HepG2 (cell line): ENCODE data around the gene FPGS. TPM values are rescaled to one million over a fixed set of nuclear protein-coding genes. Genes with fewer than 3 reads are reported as not detected.

ENCODE experiments used
- ATF7-NPFF ChIP-seq: sonication (generic); formaldehyde crosslinking; IDR thresholded peaks from 2 replicates; pipeline ENCODE4 v1.8.1; 2023; ENCODE audit warnings: mild to moderate bottlenecking, low read depth, missing genetic modification reagents, moderate library complexity
- CENPT ChIP-seq: sonication (generic); formaldehyde crosslinking; IDR thresholded peaks from 2 replicates; pipeline ENCODE4 v1.8.0; 2022; ENCODE audit warnings: low read depth, mild to moderate bottlenecking, moderate library complexity, missing genetic modification reagents
- ETV5 ChIP-seq: IDR thresholded peaks from 2 replicates; pipeline ENCODE4 v1.6.1; 2018; ENCODE audit warnings: missing biosample characterization, missing genetic modification reagents, inconsistent platforms, borderline replicate concordance
- GPBP1L1 ChIP-seq: sonication (generic); formaldehyde crosslinking; IDR thresholded peaks from 2 replicates; pipeline ENCODE4 v1.5.0; 2020; ENCODE audit warnings: mild to moderate bottlenecking, missing genetic modification reagents
- KLF15 ChIP-seq: sonication (generic); formaldehyde crosslinking; IDR thresholded peaks from 2 replicates; pipeline ENCODE4 v1.8.1; 2023; ENCODE audit warnings: borderline replicate concordance, mild to moderate bottlenecking, inconsistent platforms, missing genetic modification reagents, mixed read lengths
- REXO4 ChIP-seq: sonication (generic); formaldehyde crosslinking; IDR thresholded peaks from 2 replicates; pipeline ENCODE4 v1.8.0; 2022; ENCODE audit warnings: missing genetic modification reagents, mild to moderate bottlenecking, borderline replicate concordance
- SKIL ChIP-seq: sonication (generic); formaldehyde crosslinking; IDR thresholded peaks from 2 replicates; pipeline ENCODE4 v1.8.0; 2022; ENCODE audit warnings: missing genetic modification reagents, mild to moderate bottlenecking, moderate library complexity, borderline replicate concordance
- TGIF2 ChIP-seq: IDR thresholded peaks from 2 replicates; pipeline ENCODE4 v1.6.1; 2016; ENCODE audit warnings: control low read depth, missing compliant biosample characterization
- UBTF ChIP-seq: sonication (generic); formaldehyde crosslinking; IDR thresholded peaks from 2 replicates; pipeline ENCODE4 v1.4.0; 2020; ENCODE audit warnings: mild to moderate bottlenecking, missing genetic modification reagents
- ZBTB38 ChIP-seq: sonication (generic); formaldehyde crosslinking; IDR thresholded peaks from 2 replicates; pipeline ENCODE4 v1.5.1; 2020; ENCODE audit warnings: mild to moderate bottlenecking, missing genetic modification reagents
- ZFAT ChIP-seq: sonication (generic); formaldehyde crosslinking; conservative IDR thresholded peaks from 2 replicates; pipeline ENCODE4 v1.8.1; 2023; ENCODE audit warnings: missing genetic modification reagents, inconsistent platforms
- ZFP82 ChIP-seq: sonication (generic); formaldehyde crosslinking; IDR thresholded peaks from 2 replicates; pipeline ENCODE4 v1.5.1; 2020; ENCODE audit warnings: mild to moderate bottlenecking, missing genetic modification reagents, borderline replicate concordance
- ZNF44 ChIP-seq: sonication (generic); formaldehyde crosslinking; IDR thresholded peaks from 2 replicates; pipeline ENCODE4 v1.5.1; 2020; ENCODE audit warnings: mild to moderate bottlenecking, missing genetic modification reagents
- ZNF564 ChIP-seq: sonication (generic); formaldehyde crosslinking; IDR thresholded peaks from 2 replicates; pipeline ENCODE4 v1.8.1; 2023; ENCODE audit warnings: mild to moderate bottlenecking, missing genetic modification reagents
- ZNF629 ChIP-seq: sonication (generic); formaldehyde crosslinking; conservative IDR thresholded peaks from 2 replicates; pipeline ENCODE4 v1.5.0; 2020; ENCODE audit warnings: missing genetic modification reagents
- ZNF674 ChIP-seq: sonication (generic); formaldehyde crosslinking; IDR thresholded peaks from 2 replicates; pipeline ENCODE4 v1.5.0; 2020; ENCODE audit warnings: low read depth, mild to moderate bottlenecking, missing genetic modification reagents
- ZNF7 ChIP-seq: IDR thresholded peaks from 2 replicates; pipeline ENCODE4 v1.6.1; 2016; ENCODE audit warnings: missing biosample characterization, missing genetic modification reagents
- ZSCAN22 ChIP-seq: sonication (generic); formaldehyde crosslinking; IDR thresholded peaks from 2 replicates; pipeline ENCODE4 v1.4.0; 2020; ENCODE audit warnings: mild to moderate bottlenecking, missing genetic modification reagents
- polyA plus RNA-seq, 8 experiments: library from polyadenylated mRNA; depleted of rRNA in 3 of 8; stranded (reverse) in 7 of 8; unstranded in 1 of 8; fragments of >200 nt; fragmentation: Illumina TruSeq in 4 of 8; extraction: Trizol in 4 of 8; gene quantifications; 2 replicates each; pipeline versions ENCODE4 v1.2.1 to v1.2.3, GENCODE V29; 2011 to 2016; ENCODE audit warnings: low read depth in 4 of 8, missing spikeins in 1 of 8, mixed read lengths in 1 of 8; ENCODE audit not compliant: insufficient read depth in 1 of 8
- total RNA-seq, 5 experiments: library from RNA; depleted of rRNA; stranded (reverse); fragments of >200 nt; fragmentation: Illumina TruSeq; extraction: Trizol; gene quantifications; 2 replicates each; pipeline ENCODE4 v1.2.3, GENCODE V29; 2016; ENCODE audit warnings: low read depth in 1 of 5
- TF ChIP-seq, protein P1 (sequence below): sonication (generic); formaldehyde crosslinking; IDR thresholded peaks from 2 replicates; pipeline ENCODE4 v1.4.0; 2020; ENCODE audit warnings: mild to moderate bottlenecking, missing genetic modification reagents
- TF ChIP-seq, protein P2 (sequence below): sonication (generic); formaldehyde crosslinking; IDR thresholded peaks from 2 replicates; pipeline ENCODE4 v1.4.0; 2020; ENCODE audit warnings: mild to moderate bottlenecking, missing genetic modification reagents

FPGS gene
- total and polyA plus RNA-seq, 2 of the 13 experiments (the other 11 are each of a cell fraction or from before 2014, with no cell fraction given) = 35.6 to 36.8 TPM

DNA sequence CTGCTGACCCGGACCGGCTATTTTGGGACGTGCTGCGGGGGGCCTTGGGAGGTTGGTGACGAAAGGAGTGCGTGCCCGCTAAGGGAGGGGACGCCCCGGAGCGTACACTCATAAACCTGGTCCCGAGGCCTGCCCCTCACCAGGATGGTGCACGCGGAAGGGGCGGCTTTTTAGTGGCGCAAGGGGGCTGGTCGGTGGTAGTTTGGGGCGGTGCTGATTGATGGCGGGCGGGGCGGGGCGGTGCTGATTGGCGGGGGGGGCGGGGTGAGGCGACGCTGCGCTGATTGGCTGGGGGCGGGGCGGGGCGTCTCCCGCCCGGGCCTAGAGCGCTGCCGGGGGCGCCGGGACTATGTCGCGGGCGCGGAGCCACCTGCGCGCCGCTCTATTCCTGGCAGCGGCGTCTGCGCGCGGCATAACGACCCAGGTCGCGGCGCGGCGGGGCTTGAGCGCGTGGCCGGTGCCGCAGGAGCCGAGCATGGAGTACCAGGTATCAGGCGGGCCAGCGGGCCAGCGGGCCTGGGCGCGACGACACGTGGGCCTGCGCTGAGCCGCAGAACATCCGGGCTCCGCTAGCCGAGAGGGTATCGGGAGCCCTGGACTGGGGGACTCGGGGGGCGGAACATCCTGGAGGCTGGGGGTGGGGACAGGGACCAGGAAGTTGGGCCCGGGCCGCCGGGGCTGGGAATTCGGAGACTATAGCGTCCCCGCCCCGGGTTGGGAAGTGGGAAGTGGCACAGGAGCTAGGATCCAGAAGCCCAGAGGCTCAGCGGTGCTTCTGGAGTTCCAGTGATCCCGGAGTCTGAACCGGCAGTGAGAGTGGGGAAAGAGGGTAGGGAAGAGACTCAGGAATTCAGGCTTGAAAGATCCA, at the start of gene FPGS (continued):
- TF ChIP-seq SKIL (CRISPR knock-in tag) (no peak), UBTF (CRISPR knock-in tag) (peak; percentile 82), ZFAT (no peak), ETV5 (peak; percentile 51), ZNF564 (CRISPR knock-in tag) (0 out of 2 replicates have a peak, but pooled peaks have one; percentile 45), KLF15 (CRISPR knock-in tag) (peak; percentile 35; the same call in 1 of the 2 replicates), ZNF674 (CRISPR knock-in tag) (peak; percentile 86; the same call in 1 of the 2 replicates), GPBP1L1 (CRISPR knock-in tag) (no peak), ZBTB38 (CRISPR knock-in tag) (peak; percentile 81), ATF7-NPFF (CRISPR knock-in tag) (peak; percentile 77), REXO4 (CRISPR knock-in tag) (no peak), ZSCAN22 (CRISPR knock-in tag) (peak; percentile 57; the same call in 1 of the 2 replicates), ZNF7 (CRISPR knock-in tag) (no peak), ZNF44 (CRISPR knock-in tag) (no peak), TGIF2 (CRISPR knock-in tag) (no peak), ZNF629 (CRISPR knock-in tag) (no peak), CENPT (peak; percentile 44; the same call in 1 of the 2 replicates), ZFP82 (no peak)
- TF ChIP-seq, protein P1, sequence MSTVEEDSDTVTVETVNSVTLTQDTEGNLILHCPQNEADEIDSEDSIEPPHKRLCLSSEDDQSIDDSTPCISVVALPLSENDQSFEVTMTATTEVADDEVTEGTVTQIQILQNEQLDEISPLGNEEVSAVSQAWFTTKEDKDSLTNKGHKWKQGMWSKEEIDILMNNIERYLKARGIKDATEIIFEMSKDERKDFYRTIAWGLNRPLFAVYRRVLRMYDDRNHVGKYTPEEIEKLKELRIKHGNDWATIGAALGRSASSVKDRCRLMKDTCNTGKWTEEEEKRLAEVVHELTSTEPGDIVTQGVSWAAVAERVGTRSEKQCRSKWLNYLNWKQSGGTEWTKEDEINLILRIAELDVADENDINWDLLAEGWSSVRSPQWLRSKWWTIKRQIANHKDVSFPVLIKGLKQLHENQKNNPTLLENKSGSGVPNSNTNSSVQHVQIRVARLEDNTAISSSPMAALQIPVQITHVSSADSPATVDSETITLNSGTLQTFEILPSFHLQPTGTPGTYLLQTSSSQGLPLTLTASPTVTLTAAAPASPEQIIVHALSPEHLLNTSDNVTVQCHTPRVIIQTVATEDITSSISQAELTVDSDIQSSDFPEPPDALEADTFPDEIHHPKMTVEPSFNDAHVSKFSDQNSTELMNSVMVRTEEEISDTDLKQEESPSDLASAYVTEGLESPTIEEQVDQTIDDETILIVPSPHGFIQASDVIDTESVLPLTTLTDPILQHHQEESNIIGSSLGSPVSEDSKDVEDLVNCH = peak; percentile 97; the same call in 1 of the 2 replicates
- TF ChIP-seq, protein P2, sequence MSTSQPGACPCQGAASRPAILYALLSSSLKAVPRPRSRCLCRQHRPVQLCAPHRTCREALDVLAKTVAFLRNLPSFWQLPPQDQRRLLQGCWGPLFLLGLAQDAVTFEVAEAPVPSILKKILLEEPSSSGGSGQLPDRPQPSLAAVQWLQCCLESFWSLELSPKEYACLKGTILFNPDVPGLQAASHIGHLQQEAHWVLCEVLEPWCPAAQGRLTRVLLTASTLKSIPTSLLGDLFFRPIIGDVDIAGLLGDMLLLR (CRISPR knock-in tag) = peak; percentile 97
